DND-41 (cell line): Measurements from ENCODE around the gene PDLIM1.

Experiments used
- EZH2 ChIP-seq: IDR thresholded peaks from 3 replicates; pipeline ENCODE4 v1.6.1; 2012; ENCODE audit warnings: borderline replicate concordance, low read depth, mild to moderate bottlenecking, moderate library complexity, low read length, inconsistent platforms; ENCODE audit not compliant: severe bottlenecking
- TF ChIP-seq, protein P1 (sequence below): IDR thresholded peaks from 2 replicates; pipeline ENCODE4 v1.5.1; 2012; ENCODE audit warnings: borderline replicate concordance, low read length, moderate library complexity, mild to moderate bottlenecking; ENCODE audit not compliant: poor library complexity, severe bottlenecking; ENCODE audit errors: extremely low read depth

DNA sequence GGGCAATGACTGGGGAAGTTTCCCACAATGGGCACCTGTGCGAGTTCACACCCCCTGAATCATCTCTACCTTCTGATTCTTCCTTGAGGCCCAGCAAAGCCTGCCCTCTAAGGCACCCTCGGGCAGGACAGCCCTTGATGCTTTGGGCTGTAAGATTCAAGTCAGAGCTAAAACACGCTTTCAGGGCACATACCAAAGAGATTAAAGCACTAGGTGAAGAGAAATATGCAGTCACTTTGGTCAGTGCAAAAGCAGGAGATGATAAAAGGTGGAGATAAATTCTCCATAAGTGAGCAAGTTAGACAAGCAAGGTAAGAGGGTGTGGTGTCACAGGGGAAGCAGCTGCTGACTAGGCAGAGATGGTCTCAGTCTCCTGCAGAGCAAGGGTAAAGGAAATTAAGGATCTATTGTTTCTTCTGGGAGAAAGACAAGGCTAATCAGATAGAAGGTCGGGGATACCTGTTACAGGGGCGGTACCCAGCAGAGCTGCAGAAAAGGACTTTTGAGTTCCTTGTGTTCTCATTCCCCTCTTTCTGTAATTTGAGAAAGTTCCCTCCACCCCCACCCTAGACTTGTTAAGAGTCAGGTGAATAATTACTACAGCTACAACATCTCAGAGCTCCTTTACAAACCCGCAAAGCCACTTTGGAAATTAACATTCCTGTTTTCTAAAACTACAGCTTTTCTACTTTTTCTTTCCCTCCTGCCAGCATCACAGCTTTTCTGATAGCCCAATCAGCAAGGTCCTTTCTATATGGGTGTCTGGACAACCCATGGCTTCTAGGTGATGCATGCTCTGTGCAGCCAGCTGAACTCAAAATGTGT lies 26.4 kb downstream of the PDLIM1 start:
- TF ChIP-seq, protein P1, sequence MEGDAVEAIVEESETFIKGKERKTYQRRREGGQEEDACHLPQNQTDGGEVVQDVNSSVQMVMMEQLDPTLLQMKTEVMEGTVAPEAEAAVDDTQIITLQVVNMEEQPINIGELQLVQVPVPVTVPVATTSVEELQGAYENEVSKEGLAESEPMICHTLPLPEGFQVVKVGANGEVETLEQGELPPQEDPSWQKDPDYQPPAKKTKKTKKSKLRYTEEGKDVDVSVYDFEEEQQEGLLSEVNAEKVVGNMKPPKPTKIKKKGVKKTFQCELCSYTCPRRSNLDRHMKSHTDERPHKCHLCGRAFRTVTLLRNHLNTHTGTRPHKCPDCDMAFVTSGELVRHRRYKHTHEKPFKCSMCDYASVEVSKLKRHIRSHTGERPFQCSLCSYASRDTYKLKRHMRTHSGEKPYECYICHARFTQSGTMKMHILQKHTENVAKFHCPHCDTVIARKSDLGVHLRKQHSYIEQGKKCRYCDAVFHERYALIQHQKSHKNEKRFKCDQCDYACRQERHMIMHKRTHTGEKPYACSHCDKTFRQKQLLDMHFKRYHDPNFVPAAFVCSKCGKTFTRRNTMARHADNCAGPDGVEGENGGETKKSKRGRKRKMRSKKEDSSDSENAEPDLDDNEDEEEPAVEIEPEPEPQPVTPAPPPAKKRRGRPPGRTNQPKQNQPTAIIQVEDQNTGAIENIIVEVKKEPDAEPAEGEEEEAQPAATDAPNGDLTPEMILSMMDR: no peak
- TF ChIP-seq EZH2: no peak
